Spinal cord (tissue), 10 donors: ENCODE data around the gene IMMP2L. TPM values are rescaled to one million over a fixed set of nuclear protein-coding genes. Genes with fewer than 3 reads are reported as not detected.
A peak's percentile ranks its signal among the peaks of the same experiment; 100 is the strongest.

Experiments
- DNase-seq, 6 donors: peaks; one replicate each; pipeline versions ENCODE4 v3.0.0 to v3.0.0-alpha.2; 2013 to 2015; ENCODE audit warnings: low spot score in 6 of 6, low read depth in 4 of 6
- H3K27ac ChIP-seq: one replicate; pipeline ENCODE4 v1.5.1; 2013; ENCODE audit warnings: low read depth, low read length, control low read depth
- H3K27me3 ChIP-seq: one replicate; pipeline ENCODE4 v1.6.1; 2013; ENCODE audit warnings: low read length; ENCODE audit not compliant: control insufficient read depth, insufficient read depth
- H3K36me3 ChIP-seq: one replicate; pipeline ENCODE4 v1.6.1; 2013; ENCODE audit warnings: low read length; ENCODE audit not compliant: control insufficient read depth, insufficient read depth
- H3K4me1 ChIP-seq: one replicate; pipeline ENCODE4 v1.6.1; 2013; ENCODE audit warnings: low read length; ENCODE audit not compliant: control insufficient read depth, insufficient read depth
- H3K4me3 ChIP-seq: one replicate; pipeline ENCODE4 v1.5.1; 2013; ENCODE audit warnings: low read depth, low read length, control low read depth
- H3K9me3 ChIP-seq: one replicate; pipeline ENCODE4 v1.6.1; 2013; ENCODE audit warnings: low read length; ENCODE audit not compliant: control insufficient read depth, insufficient read depth
- WGBS: methylation state at CpG from one replicate; pipeline ENCODE4 v1.1.5; 2013; ENCODE audit warnings: missing lambda C conversion rate; ENCODE audit not compliant: insufficient coverage; 5-methylcytosine and 5-hydroxymethylcytosine counted together
- polyA plus RNA-seq, 2 donors: library from polyadenylated mRNA; unstranded; fragments of 120-200 nt; gene quantifications; one replicate each; pipeline ENCODE4 v1.2.1, GENCODE V29; 2013; ENCODE audit not compliant: insufficient read length in 2 of 2
- total RNA-seq, 2 donors: library from RNA; depleted of rRNA in 1 of 2; stranded (reverse); fragments of 120-200 nt in 1 of 2; fragments of >200 nt in 1 of 2; gene quantifications; one replicate each; pipeline versions ENCODE4 v1.2.3 to v1.2.4, GENCODE V29; 2013 to 2014
- donor health status: healthy.

The IMMP2L gene
- total and polyA plus RNA-seq, 4 donors: 14.8 to 26.8 (median 17.4) TPM

- no CpG with 5 or more reads among the region's 2 CpGs for WGBS
- H3K4me1 ChIP-seq: no peaks in the 10 kb centered on the region
- no peak overlapping the region for H3K27ac ChIP-seq
- H3K36me3 ChIP-seq: no peaks in the 10 kb centered on the region
- no peak for DNase-seq
- no peaks in the 10 kb centered on the region for H3K27me3 ChIP-seq
- no peaks in the 10 kb centered on the region for H3K9me3 ChIP-seq
- H3K4me3 ChIP-seq: no peak overlapping the region
Measured at GRCh38 chr7:110988348-110988747, 573.9 kb downstream of the IMMP2L start.

- no peak for DNase-seq
Measured at GRCh38 chr7:110987127-110987693, 575.1 kb downstream of the IMMP2L start.

DNA sequence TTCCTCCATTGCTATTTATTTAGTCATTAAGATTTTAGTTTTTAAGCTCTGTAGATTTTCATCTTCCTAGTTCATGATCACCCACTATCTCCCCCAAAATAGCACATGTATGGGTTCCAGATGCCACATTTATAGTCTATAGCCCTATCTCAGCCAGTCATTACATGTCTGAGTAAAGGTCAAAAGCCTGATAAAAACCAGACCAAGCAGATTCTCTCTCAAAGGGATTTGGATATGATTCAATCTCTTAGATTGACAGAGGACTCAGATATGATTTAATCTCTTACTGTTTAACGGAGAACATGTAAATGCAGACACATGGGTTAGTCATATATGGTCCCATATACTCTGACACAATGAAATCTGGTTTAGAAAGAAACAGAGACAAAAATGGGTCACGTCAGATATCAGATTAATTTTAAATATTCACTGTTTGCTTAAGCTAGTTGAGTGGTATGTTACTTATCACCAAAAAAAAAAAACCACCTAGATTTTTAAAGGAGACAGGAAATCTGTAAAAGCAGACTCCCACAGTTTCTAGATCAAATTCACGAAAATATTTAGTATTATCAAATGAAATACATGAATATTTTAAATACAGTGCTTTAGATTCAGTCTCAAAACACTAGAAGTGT is 578.4 kb downstream of the IMMP2L start:
- H3K4me3 ChIP-seq: no peak overlapping the region
- H3K27me3 ChIP-seq: no peaks in the 10 kb centered on the region
- H3K9me3 ChIP-seq: no peaks in the 10 kb centered on the region
- no peaks in the 10 kb centered on the region for H3K36me3 ChIP-seq
- H3K4me1 ChIP-seq: no peaks in the 10 kb centered on the region
- H3K27ac ChIP-seq: no peak overlapping the region
- DNase-seq: no peak
- no CpG with 5 or more reads among the region's 3 CpGs for WGBS

More at GRCh38 chr7:110987127-110987693, 575.1 kb downstream of the IMMP2L start:
- no peaks in the 10 kb centered on the region for H3K9me3 ChIP-seq
- H3K4me1 ChIP-seq: no peaks in the 10 kb centered on the region
- no peaks in the 10 kb centered on the region for H3K27me3 ChIP-seq
- no peak overlapping the region for H3K4me3 ChIP-seq
- WGBS: no CpG with 5 or more reads among the region's 1 CpG
- H3K36me3 ChIP-seq: no peaks in the 10 kb centered on the region
- no peak overlapping the region for H3K27ac ChIP-seq

- peak in 1 of 6 donors; percentile 12 for DNase-seq
- Histone ChIP-seq H3K27me3 (no peaks in the 10 kb centered on the region), H3K27ac (no peak overlapping the region), H3K4me1 (no peaks in the 10 kb centered on the region), H3K9me3 (no peaks in the 10 kb centered on the region), H3K36me3 (no peaks in the 10 kb centered on the region), H3K4me3 (no peak overlapping the region)
- 100% methylated on average over 1 of the region's 4 CpGs for WGBS
Measured at GRCh38 chr7:110977127-110977737, 585.1 kb downstream of the IMMP2L start.

- Histone ChIP-seq H3K27me3 (no peaks in the 10 kb centered on the region), H3K27ac (no peak overlapping the region), H3K36me3 (no peaks in the 10 kb centered on the region), H3K4me3 (no peak overlapping the region), H3K4me1 (no peaks in the 10 kb centered on the region), H3K9me3 (no peaks in the 10 kb centered on the region)
- peak in 1 of 6 donors; percentile 39 for DNase-seq
Measured at GRCh38 chr7:110975486-110975885, 586.8 kb downstream of the IMMP2L start.

DNA sequence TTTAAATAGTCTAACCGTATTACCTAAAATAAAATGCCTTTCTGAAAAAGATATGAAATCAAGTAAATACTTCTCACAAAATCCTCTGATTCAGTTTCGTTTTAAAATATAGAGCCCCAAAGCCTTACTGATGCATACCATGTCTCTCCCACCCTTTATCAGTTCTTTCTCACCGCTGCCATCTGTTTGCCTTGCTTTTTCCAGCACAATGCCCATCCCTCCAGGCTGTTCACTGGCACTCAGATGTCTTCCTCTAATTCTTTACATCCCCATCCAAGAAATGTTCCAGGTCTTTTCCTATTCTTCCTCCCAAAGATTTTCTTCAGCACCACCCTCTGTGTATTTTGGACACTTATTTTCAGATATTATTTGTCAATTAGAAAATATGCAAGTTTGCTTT is 587.9 kb downstream of the IMMP2L start:
- H3K27ac ChIP-seq: no peak overlapping the region
- H3K27me3 ChIP-seq: no peaks in the 10 kb centered on the region
- peak in 2 of 6 donors; percentile 28 to 44 for DNase-seq
- H3K36me3 ChIP-seq: no peaks in the 10 kb centered on the region
- H3K9me3 ChIP-seq: no peaks in the 10 kb centered on the region
- H3K4me3 ChIP-seq: no peak overlapping the region
- H3K4me1 ChIP-seq: no peaks in the 10 kb centered on the region
- 44% methylated on average over 2 of the region's 3 CpGs for WGBS

- Histone ChIP-seq H3K9me3 (no peaks in the 10 kb centered on the region), H3K27ac (no peak overlapping the region), H3K27me3 (no peaks in the 10 kb centered on the region), H3K36me3 (no peaks in the 10 kb centered on the region), H3K4me1 (no peaks in the 10 kb centered on the region), H3K4me3 (no peak overlapping the region)
- no peak for DNase-seq
- WGBS: no CpG with 5 or more reads among the region's 6 CpGs
Measured at GRCh38 chr7:110973196-110973990, 588.9 kb downstream of the IMMP2L start.

DNA sequence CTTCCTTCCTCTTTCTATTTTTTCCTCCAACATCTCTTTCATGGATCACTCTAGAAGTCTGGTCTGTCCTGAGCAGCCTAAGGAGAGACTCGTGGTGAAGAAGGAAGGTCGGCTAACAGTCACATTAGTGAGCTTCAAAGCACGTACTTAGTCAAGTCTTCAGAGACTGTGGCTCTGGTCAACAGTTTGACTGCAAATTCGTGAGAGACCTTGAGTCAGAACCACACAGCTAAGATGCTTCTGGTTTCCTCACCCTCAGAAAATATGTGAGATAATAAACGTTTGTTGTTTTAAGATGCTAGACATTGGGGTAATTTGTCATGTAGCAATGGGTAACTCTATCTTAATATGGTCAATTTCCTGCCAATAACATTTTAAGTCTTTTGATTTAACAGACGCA is 597.5 kb downstream of the IMMP2L start:
- no peak for DNase-seq
- Histone ChIP-seq H3K4me3 (no peak overlapping the region), H3K9me3 (no peaks in the 10 kb centered on the region), H3K27ac (no peak overlapping the region), H3K4me1 (no peaks in the 10 kb centered on the region), H3K27me3 (no peaks in the 10 kb centered on the region), H3K36me3 (no peaks in the 10 kb centered on the region)
- WGBS: 82% methylated on average over 3 of the region's 6 CpGs

GRCh38 chr7:110962826-110963225 is 599.5 kb downstream of the IMMP2L start:
- Histone ChIP-seq H3K36me3 (no peaks in the 10 kb centered on the region), H3K27me3 (no peaks in the 10 kb centered on the region), H3K9me3 (no peaks in the 10 kb centered on the region), H3K4me1 (no peaks in the 10 kb centered on the region), H3K4me3 (no peak overlapping the region), H3K27ac (no peak overlapping the region)
- DNase-seq: no peak
- WGBS: 40% methylated on average over 1 of the region's 3 CpGs
